ENCODE measurements around the gene ATXN7L1. TPM values are rescaled to one million over a fixed set of nuclear protein-coding genes. Genes with fewer than 3 reads are reported as not detected.

ATXN7L1 gene
- total RNA-seq, 3 donors from 2014 or later (not counting 1 experiment from before 2014, with no cell fraction given): 37.5 to 48.6 (median 47.9) TPM

DNA sequence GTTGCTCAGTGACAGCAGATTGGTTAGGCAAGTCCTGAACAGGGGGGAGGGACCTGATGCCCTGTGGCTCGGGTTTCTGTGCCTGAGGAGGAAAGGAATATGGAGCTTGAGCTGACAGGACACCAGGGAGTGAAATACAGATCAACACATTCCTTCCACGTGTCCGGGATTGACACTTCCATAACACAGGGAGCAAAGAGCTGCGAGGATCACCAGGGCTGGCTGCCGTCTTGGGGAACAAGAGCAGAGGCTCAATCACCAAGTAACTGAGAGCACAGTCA lies 258.4 kb downstream of the ATXN7L1 start:
- H3K4me1 ChIP-seq (ENCODE audit: control insufficient read depth, insufficient read depth, low read length): no peaks in the 10 kb centered on the region
- H3K27me3 Mint-ChIP-seq (ENCODE audit: low read depth in 2 of 2): no peaks in the 10 kb centered on the region
- intact Hi-C loops (cut with micrococcal nuclease): loop anchor here (5.0 kb wide), 1 partner anchor 34 kb away; no protein-coding TSS in a partner anchor

DNA sequence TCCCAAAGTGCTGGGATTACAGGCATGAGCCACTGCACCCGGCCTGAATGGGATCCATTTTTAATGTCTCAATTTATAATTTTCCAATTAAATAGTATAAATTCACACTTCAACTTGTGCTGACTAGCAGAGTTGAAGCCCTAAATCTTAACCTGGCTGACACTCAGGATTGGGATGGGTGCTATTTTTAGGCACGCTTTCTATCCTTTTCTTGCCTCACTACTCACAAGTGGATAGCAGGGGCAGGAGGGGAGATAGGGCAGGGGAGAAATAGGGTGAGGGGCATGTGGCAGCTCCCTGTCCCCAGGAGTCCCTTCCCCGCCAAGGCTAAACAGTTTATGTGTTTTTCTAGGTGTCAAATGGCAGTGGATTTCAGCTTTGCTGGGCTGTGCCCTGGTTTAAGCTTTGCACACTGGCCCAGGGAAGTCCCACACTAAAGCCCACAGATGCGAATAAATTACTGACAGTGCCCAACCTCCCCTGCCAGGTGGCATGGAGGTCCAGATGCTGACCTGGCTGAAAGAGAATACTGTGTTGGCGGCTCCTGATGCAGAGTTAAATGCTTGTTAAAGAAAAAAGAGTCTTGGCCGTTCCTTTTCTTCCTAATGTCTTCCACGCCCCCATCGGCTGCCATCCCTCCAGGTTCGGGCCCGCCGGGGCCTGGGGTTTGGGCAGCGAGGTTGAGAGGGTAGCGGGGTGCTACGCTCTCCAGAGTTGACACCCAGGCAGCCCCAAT lies 259.0 kb downstream of the ATXN7L1 start:
- intact Hi-C loops (cut with micrococcal nuclease): loop anchor here (5.0 kb wide), 1 partner anchor 35 kb away; no protein-coding TSS in a partner anchor
- no peak overlapping the region for H3K27ac ChIP-seq (ENCODE audit: low read length)
- TF ChIP-seq, protein P1, sequence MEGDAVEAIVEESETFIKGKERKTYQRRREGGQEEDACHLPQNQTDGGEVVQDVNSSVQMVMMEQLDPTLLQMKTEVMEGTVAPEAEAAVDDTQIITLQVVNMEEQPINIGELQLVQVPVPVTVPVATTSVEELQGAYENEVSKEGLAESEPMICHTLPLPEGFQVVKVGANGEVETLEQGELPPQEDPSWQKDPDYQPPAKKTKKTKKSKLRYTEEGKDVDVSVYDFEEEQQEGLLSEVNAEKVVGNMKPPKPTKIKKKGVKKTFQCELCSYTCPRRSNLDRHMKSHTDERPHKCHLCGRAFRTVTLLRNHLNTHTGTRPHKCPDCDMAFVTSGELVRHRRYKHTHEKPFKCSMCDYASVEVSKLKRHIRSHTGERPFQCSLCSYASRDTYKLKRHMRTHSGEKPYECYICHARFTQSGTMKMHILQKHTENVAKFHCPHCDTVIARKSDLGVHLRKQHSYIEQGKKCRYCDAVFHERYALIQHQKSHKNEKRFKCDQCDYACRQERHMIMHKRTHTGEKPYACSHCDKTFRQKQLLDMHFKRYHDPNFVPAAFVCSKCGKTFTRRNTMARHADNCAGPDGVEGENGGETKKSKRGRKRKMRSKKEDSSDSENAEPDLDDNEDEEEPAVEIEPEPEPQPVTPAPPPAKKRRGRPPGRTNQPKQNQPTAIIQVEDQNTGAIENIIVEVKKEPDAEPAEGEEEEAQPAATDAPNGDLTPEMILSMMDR (IDR thresholded peaks at IDR 0.05): no peak
- Mint-ChIP-seq H3K4me1 (no peaks in the 10 kb centered on the region), H3K36me3 (peaks cover 12% of the 10 kb centered on the region), H3K27me3 (ENCODE audit: low read depth in 2 of 2) (no peaks in the 10 kb centered on the region), H3K9me3 (no peaks in the 10 kb centered on the region), H3K27ac (no peak overlapping the region), H3K4me3 (no peak overlapping the region)
- no peak overlapping the region for H3K4me3 ChIP-seq (ENCODE audit: low read length)
- no peaks in the 10 kb centered on the region for H3K9me3 ChIP-seq (ENCODE audit: control insufficient read depth, insufficient read depth, low read length)
- H3K4me1 ChIP-seq (ENCODE audit: control insufficient read depth, insufficient read depth, low read length): no peaks in the 10 kb centered on the region
- no peaks in the 10 kb centered on the region for H3K27me3 ChIP-seq (ENCODE audit: control insufficient read depth, insufficient read depth, low read length)
- WGBS (ENCODE audit: insufficient coverage): 96% methylated on average over 13 of the region's 14 CpGs
- ATAC-seq (no peak), DNase-seq (no peak)
- H3K36me3 ChIP-seq (ENCODE audit: control insufficient read depth, insufficient read depth, low read length): peaks cover 22% of the 10 kb centered on the region

More for the DNA sequence above, 258.4 kb downstream of the ATXN7L1 start:
- Histone ChIP-seq H3K27ac (ENCODE audit: low read length) (no peak overlapping the region), H3K36me3 (ENCODE audit: control insufficient read depth, insufficient read depth, low read length) (peaks cover 27% of the 10 kb centered on the region), H3K27me3 (ENCODE audit: control insufficient read depth, insufficient read depth, low read length) (no peaks in the 10 kb centered on the region), H3K9me3 (ENCODE audit: control insufficient read depth, insufficient read depth, low read length) (no peaks in the 10 kb centered on the region), H3K4me3 (ENCODE audit: low read length) (no peak overlapping the region)
- H3K4me1 Mint-ChIP-seq: no peaks in the 10 kb centered on the region
- H3K36me3 Mint-ChIP-seq: peaks cover 12% of the 10 kb centered on the region
- H3K9me3 Mint-ChIP-seq: no peaks in the 10 kb centered on the region
- no peak for ATAC-seq
- H3K4me3 Mint-ChIP-seq: no peak overlapping the region
- no peak overlapping the region for H3K27ac Mint-ChIP-seq
- DNase-seq: no peak
- WGBS (ENCODE audit: insufficient coverage): 94% methylated on average over 5 of the region's 5 CpGs
- TF ChIP-seq, protein P1 (IDR thresholded peaks at IDR 0.05): no peak

DNA sequence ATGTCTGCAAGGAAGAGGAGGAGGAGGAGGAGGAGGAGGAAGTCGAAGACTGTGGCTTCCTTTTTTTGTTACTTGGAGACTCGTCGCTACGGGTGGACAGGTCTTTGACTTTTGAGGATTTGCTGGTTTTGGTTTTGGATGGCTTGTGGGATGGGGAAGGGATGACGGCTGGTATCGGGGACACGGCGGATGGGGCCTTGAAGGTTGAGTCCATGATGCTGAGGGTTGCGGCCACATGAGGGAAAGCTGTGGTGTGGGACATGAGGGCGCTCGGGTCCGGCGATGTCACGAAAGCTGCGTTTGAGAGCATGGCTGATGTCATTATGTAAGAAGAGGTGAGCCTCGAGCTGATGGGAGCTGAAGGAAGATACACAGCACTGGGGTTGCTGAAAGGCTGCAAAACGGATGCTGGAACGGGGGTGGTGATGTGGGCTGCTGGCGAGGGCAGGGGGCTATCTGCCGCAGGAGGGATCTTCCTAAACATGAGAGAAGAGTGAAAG lies 262.0 kb downstream of the ATXN7L1 start:
- H3K4me3 Mint-ChIP-seq: no peak overlapping the region
- TF ChIP-seq, protein P1 (IDR thresholded peaks at IDR 0.05): no peak
- Histone ChIP-seq H3K4me3 (ENCODE audit: low read length) (no peak overlapping the region), H3K4me1 (ENCODE audit: control insufficient read depth, insufficient read depth, low read length) (no peaks in the 10 kb centered on the region), H3K27ac (ENCODE audit: low read length) (no peak overlapping the region), H3K27me3 (ENCODE audit: control insufficient read depth, insufficient read depth, low read length) (no peaks in the 10 kb centered on the region), H3K36me3 (ENCODE audit: control insufficient read depth, insufficient read depth, low read length) (peaks cover 15% of the 10 kb centered on the region), H3K9me3 (ENCODE audit: control insufficient read depth, insufficient read depth, low read length) (no peaks in the 10 kb centered on the region)
- no peaks in the 10 kb centered on the region for H3K9me3 Mint-ChIP-seq
- H3K4me1 Mint-ChIP-seq: no peaks in the 10 kb centered on the region
- ATAC-seq (no peak), DNase-seq (no peak)
- H3K36me3 Mint-ChIP-seq: peaks cover 12% of the 10 kb centered on the region
- no peaks in the 10 kb centered on the region for H3K27me3 Mint-ChIP-seq (ENCODE audit: low read depth in 2 of 2)
- WGBS (ENCODE audit: insufficient coverage): 94% methylated on average over 20 of the region's 20 CpGs
- intact Hi-C loops (cut with micrococcal nuclease): no loop called here
- H3K27ac Mint-ChIP-seq: no peak overlapping the region

Data from natural killer cell (primary cell).